Suppressor macrophage treated with lipopolysaccharide for 1 hour (primary cell): ENCODE measurements around the gene NPTX2.

ENCODE experiments used
- DNase-seq, 3 donors: peaks; one replicate each; pipeline ENCODE4 v3.0.0-alpha.2; 2020 to 2022

Gene NPTX2

GRCh38 chr7:98619450-98620321, 2.6 kb downstream of the NPTX2 start:
- peak; percentile 67 to 77 (median 77) for DNase-seq

GRCh38 chr7:98621573-98622482, 4.7 kb downstream of the NPTX2 start:
- no peak for DNase-seq

DNA sequence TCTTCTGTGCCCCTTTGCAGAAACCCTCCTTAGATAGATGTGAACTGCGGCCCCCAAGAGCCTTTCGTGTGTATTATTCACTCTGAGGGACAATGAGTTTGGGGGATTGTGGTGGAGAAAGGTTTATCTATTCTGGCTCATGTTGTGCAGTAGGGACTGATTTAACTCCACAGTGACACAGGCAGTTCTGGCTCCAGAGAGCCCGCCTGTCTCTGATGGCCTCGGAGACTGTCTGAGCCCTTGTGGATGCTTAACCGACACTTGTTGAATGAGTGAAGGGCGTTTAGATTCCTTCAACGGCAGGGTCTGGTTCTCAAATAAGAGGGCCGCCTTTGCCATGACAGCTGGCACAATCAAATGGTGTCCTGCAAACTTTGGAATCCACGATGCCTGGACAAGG, 5.8 kb downstream of the NPTX2 start:
- DNase-seq = no peak

DNA sequence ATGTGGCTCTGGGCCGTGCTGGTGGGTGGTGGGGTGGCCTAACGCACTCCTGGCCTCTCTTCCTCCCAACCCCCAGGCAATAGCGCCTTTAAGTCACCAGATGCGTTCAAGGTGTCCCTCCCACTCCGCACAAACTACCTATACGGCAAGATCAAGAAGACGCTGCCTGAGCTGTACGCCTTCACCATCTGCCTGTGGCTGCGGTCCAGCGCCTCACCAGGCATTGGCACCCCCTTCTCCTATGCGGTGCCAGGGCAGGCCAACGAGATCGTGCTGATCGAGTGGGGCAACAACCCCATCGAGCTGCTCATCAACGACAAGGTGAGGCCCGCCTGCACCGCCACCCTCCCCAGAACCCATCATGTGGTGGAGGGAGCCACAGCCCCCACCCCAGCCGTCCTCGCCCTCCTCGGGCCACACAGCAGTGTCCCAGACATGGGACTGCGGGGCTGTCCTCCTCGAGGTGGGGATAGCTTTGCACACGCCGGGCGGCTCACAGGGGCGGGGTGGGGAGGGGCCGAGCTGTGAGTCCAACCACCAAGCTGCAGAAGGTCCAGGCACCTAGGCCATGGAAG, 7.8 kb downstream of the NPTX2 start:
- DNase-seq = no peak

DNA sequence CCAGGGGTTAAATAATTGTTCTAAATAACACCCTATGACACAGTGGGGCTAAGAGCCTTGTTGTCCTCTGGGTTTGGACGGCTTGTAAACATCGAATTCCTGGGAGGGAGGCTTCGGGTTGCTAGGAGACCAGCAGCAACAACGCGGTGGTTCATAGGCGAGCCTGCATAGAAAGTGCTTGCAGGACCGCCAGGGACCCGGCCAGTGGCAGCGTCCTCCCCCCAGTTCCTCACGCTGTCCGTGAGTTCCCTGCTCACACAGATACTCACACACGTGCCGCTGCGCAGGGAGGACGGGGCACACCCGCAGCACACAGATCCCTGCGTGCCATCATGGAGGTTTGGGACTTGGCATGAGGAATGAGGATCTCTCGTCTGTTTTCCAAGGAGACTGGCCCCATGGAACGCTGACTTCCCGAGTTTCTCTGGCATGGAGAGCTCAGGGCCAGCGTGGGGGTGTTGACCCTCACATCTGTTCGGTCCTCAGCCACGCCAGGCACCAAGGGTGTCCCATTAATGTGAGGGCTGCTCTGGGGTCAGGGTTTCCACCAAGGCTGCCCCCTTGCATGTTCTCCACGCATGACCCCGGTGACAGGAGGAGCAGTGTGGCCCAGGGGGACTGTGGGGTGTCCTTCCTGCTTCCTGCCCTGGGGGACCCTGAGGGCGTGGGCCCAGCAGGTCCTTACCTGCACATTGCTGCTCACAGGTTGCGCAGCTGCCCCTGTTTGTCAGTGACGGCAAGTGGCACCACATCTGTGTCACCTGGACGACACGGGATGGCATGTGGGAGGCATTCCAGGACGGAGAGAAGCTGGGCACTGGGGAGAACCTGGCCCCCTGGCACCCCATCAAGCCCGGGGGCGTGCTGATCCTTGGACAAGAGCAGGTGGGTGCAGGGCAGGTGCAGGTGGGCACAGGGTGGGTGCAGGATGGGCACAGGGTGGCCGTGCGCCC, 9.7 kb downstream of the NPTX2 start:
- no peak for DNase-seq

- no peak for DNase-seq
These were observed 10.3 kb downstream of the NPTX2 start for GRCh38 chr7:98627413-98627790.

DNA sequence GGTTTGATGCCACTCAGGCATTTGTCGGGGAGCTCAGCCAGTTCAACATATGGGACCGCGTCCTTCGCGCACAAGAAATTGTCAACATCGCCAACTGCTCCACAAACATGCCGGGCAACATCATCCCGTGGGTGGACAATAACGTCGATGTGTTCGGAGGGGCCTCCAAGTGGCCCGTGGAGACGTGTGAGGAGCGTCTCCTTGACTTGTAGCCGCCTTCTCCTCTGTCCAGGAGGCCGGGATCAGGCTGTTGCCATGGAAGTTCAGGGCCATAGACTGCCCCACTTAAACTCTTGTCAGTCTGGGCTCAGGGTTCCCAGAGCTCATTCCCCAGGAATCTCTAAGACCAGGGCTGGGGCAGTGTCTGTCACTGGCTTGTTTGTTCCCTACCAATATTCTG, 11.3 kb downstream of the NPTX2 start:
- no peak for DNase-seq

DNA sequence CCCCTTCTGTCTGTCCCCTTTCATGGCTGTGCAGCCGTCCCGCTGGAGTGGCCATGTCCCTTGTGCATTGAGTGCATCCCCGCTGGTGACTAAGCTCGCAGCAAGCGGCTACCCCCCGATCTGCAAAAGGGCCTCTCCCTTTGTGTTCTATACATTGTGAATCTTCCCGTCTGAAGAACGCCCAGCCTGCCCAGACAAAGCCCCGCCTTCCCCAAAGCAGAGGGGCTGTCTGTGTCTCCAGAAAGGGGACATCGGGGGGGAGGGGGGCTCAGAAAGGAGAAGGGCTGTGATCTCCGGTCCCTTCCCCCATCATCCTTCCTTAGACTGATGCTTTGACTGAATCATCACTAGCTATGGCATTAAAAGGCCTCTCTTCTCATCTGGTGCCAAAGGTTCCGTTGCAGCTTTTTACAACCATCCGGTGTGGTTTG, 11.9 kb downstream of the NPTX2 start:
- DNase-seq = no peak

DNA sequence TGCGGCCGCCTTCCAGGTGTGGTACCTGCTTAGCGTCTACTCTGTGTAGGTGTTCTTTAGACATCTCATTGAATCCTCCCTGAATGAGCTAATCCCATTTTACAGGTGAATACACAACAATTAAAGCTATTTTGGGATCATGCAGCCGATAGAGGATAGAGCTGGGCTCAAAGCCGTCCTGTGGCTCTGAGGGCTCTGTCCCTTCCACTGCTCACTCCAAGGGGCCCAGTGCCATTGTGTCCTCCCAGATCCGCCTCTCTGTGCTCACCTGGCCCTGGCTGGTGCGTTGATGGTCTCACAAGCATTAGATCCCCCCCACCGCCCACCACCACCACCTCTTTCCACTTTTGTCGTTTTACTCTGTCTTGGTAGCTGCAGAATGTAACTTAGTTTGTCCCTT, 13.1 kb downstream of the NPTX2 start:
- DNase-seq = no peak

DNA sequence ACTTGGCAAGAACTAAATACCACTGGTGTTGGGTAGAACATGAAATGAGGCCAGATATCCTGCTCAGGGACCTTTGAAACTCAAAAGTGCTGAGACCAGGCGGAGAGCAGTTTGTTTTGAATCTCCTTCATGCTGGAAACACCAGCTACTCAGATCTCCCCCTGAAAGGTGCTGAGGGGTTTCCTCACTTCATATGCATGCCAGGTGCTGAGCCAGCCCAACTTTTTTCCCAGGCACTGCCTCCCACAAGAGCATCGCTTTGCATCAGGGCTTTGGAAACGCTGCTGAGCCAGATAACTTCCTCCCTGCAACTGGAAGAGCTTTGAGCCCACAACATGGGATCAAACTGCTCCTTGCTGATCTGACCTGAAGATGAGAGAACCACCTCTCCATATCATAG, 13.7 kb downstream of the NPTX2 start:
- no peak for DNase-seq

- no peak for DNase-seq
These were observed 21.8 kb downstream of the NPTX2 start for GRCh38 chr7:98638853-98639252.

GRCh38 chr7:98640375-98640774, 23.3 kb downstream of the NPTX2 start:
- no peak for DNase-seq

GRCh38 chr7:98641646-98642500, 24.8 kb downstream of the NPTX2 start:
- DNase-seq = peak; percentile 68 to 70 (median 69)

DNA sequence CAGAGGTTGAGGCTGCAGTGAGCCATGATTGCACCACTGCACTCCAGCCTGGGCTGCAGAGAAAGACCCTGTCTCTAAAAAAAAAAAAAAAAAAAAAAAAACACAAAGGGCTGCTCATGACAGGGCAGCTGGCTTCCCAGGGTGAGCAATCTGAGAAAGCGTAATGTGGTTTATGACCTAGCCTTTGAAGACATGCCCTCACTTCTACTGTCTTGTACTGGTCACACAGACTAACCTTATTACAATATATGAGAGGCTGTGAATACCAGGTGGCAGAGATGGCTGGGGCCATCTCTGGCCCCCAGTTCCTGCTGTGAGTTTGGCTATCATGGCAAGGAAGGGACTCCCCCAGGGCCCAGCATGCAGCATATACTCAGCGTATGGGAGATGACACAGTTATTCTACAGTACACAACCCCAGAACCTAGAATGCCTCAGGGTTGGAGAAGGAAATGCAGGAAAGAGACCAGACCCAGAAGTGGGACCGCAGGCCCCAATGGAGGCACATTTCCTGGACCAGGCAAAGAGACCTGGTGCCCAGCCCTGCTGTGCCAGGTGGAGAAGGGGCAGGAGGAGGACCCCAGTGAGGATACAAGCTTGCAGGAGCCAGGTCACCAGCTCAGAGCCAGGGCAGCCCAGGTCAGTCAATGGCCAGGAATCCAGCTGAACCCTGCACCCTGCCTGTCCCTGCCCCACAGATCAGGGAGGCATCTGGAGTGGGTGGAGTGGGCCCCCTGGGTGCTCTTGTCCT, 26.3 kb downstream of the NPTX2 start:
- no peak for DNase-seq

- no peak for DNase-seq
These were observed 29.4 kb downstream of the NPTX2 start for GRCh38 chr7:98646465-98646864.

GRCh38 chr7:98647326-98647725, 30.2 kb downstream of the NPTX2 start:
- no peak for DNase-seq

GRCh38 chr7:98651760-98652159, 34.7 kb downstream of the NPTX2 start:
- DNase-seq = no peak

DNA sequence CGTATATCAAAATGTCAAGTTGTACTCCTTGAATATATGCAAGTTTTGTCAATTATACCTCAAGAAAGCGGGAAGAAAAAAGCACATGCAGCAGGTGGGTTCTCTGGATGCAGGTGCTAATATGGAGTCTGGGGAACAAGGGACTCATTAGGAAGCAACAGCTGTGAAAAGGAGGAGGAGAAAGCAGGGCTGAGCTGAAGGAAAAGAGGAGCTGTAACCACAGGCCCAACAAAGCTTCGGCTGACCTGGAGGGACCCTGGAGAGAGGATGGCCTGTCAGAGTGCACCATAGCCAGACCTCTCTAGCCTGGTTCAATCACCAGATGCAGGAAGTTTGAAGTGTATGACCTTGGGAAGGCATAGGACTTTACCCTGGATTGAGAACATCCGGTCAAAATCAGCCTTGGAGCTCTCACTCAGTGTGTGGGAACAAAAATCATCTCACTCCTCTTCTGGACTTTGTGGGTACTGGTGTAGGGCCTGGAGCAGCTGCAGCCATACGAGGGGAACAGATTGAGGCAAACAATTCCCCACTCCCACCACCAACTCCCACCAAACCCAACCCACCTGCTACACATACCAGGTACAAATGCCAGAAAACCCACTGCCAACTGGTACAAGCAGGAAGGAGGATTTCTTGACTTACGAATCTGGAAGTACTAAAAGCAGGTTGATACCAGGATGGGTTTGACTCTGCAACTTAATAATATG, 36.7 kb downstream of the NPTX2 start:
- DNase-seq = no peak

DNA sequence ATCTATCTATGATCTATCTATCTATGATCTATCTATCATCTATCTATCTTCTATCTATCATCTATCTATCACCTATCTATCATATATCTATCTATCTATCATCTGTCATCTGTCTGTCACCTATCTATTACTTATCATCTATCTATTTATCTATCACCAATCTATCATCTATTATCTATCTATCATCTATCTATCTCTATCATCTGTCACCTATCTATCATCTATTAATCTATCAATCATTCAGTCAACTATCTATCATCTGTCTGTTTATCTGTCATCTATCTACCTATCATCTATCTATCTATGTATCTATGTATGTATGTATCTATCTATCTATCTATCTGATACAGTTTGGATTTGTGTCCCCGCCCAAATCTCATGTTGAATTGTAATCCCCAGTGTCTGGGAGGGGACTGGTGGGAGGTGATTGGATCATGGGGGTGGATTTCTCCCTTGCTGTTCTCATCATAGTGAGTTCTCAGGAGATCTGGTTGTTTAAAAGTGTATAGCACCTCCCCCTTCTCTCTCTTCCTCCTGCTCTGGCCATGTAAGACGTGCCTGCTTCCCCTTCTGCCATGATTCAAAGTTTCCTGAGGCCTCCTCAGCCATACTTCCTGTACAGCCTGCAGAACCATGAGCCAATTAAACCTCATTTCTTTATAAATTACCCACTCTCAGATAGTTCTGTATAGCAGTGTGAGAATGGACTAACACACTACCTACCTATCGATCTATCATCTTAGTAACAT, 37.6 kb downstream of the NPTX2 start:
- no peak for DNase-seq
